K562 (cell line): Measurements from ENCODE around the gene OPCML.

ENCODE experiments used
- ESRRA ChIP-seq: fragments of 450-650 bp; IDR thresholded peaks from 2 replicates; pipeline ENCODE4 v1.6.1; 2014; ENCODE audit warnings: low read depth, mild to moderate bottlenecking, moderate library complexity, borderline replicate concordance
- JUN ChIP-seq, 2 experiments: sonication (generic) in 1 of 2; formaldehyde crosslinking in 1 of 2; IDR thresholded peaks; 2 replicates each; pipeline versions ENCODE4 v1.6.1 to v1.8.0; 2012 to 2022; ENCODE audit warnings: borderline replicate concordance in 2 of 2, mild to moderate bottlenecking in 2 of 2, improper control_type of control experiment in 1 of 2, low read depth in 1 of 2, low read length in 1 of 2, missing genetic modification reagents in 1 of 2
- NR1H2 ChIP-seq: sonication (generic); formaldehyde crosslinking; IDR thresholded peaks from 2 replicates; pipeline ENCODE4 v1.4.0; 2020; ENCODE audit warnings: mild to moderate bottlenecking, missing genetic modification reagents
- PHB2 ChIP-seq: fragments of 450-650 bp; IDR thresholded peaks from 2 replicates; pipeline ENCODE4 v1.6.1; 2017; ENCODE audit warnings: low read depth
- RAD21 ChIP-seq, 2 experiments: fragments of 250-450 bp in 1 of 2; fragments of 450-650 bp in 1 of 2; sonication (Bioruptor Pico) in 1 of 2; formaldehyde crosslinking in 1 of 2; IDR thresholded peaks in 1 of 2; conservative IDR thresholded peaks in 1 of 2; 2 replicates each; pipeline versions ENCODE4 v1.4.0 to v1.8.0; 2020 to 2022; ENCODE audit warnings: mild to moderate bottlenecking in 2 of 2, moderate library complexity in 1 of 2
- SIX5 ChIP-seq, 2 experiments: IDR thresholded peaks; 2 replicates each; pipeline ENCODE4 v1.6.1; 2011; ENCODE audit warnings: low read length in 2 of 2, borderline replicate concordance in 1 of 2, low read depth in 1 of 2, mild to moderate bottlenecking in 1 of 2, moderate library complexity in 1 of 2; ENCODE audit not compliant: insufficient read depth in 1 of 2
- SMAD2 ChIP-seq: fragments of 150-350 bp; IDR thresholded peaks from 2 replicates; pipeline ENCODE4 v1.6.1; 2014; ENCODE audit warnings: low read depth, mild to moderate bottlenecking, low read length
- TBL1XR1 ChIP-seq, 2 experiments: IDR thresholded peaks; 2 replicates each; pipeline ENCODE4 v1.6.1; 2012; ENCODE audit warnings: improper control_type of control experiment in 2 of 2, low read length in 2 of 2, mild to moderate bottlenecking in 1 of 2
- ZNF444 ChIP-seq: fragments of 250-450 bp; sonication (Bioruptor Pico); IDR thresholded peaks from 2 replicates; pipeline ENCODE4 v1.4.0; 2020; ENCODE audit warnings: mild to moderate bottlenecking, moderate library complexity
- TF ChIP-seq, protein P1 (sequence below): fragments of 450-650 bp; IDR thresholded peaks from 2 replicates; pipeline ENCODE4 v1.7.1; 2018; ENCODE audit warnings: mild to moderate bottlenecking, low read depth; ENCODE audit not compliant: partially characterized antibody

GRCh38 chr11:133115099-133115498, 417.2 kb downstream of the OPCML start:
- TF ChIP-seq RAD21 (CRISPR knock-in tag; conservative IDR thresholded peaks at IDR 0.05 in 1 of 2, IDR thresholded peaks at IDR 0.05 in 1 of 2) (no peak), TBL1XR1 (IDR thresholded peaks at IDR 0.05; ENCODE audit: low read length in 2 of 2) (no peak), NR1H2 (CRISPR knock-in tag) (no peak), SIX5 (IDR thresholded peaks at IDR 0.05; ENCODE audit: borderline replicate concordance in 1 of 2, insufficient read depth in 1 of 2, low read depth in 1 of 2, low read length in 2 of 2) (no peak), ZNF444 (CRISPR knock-in tag) (no peak), SMAD2 (no peak), JUN (IDR thresholded peaks at IDR 0.05; ENCODE audit: borderline replicate concordance, low read depth, low read length) (no peak), JUN (CRISPR knock-in tag; IDR thresholded peaks at IDR 0.05; ENCODE audit: borderline replicate concordance) (no peak), PHB2 (no peak), ESRRA (no peak)
- TF ChIP-seq, protein P1, sequence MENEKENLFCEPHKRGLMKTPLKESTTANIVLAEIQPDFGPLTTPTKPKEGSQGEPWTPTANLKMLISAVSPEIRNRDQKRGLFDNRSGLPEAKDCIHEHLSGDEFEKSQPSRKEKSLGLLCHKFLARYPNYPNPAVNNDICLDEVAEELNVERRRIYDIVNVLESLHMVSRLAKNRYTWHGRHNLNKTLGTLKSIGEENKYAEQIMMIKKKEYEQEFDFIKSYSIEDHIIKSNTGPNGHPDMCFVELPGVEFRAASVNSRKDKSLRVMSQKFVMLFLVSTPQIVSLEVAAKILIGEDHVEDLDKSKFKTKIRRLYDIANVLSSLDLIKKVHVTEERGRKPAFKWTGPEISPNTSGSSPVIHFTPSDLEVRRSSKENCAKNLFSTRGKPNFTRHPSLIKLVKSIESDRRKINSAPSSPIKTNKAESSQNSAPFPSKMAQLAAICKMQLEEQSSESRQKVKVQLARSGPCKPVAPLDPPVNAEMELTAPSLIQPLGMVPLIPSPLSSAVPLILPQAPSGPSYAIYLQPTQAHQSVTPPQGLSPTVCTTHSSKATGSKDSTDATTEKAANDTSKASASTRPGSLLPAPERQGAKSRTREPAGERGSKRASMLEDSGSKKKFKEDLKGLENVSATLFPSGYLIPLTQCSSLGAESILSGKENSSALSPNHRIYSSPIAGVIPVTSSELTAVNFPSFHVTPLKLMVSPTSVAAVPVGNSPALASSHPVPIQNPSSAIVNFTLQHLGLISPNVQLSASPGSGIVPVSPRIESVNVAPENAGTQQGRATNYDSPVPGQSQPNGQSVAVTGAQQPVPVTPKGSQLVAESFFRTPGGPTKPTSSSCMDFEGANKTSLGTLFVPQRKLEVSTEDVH, result no peak
